ENCODE results near the gene LATS2.

Gene LATS2

DNA sequence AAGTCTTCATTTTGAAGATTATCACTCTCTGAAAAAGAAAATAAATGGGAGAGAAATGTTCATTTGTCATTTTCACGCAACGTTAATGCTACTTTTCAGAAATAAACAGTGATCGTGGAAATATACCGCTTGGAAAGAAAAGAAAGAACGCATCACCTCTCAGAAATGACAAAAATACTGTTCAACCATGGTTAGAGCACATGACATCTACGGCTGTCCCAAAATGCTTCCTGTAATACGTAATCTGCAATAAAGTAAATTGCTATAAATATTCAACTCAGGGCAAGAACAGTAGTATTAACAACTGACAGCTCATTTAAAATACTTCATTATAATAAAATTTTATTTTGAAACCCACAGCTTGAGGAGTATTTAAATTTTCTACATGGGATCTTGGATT is 15.2 kb downstream of the LATS2 start:
- no peak for DNase-seq

DNA sequence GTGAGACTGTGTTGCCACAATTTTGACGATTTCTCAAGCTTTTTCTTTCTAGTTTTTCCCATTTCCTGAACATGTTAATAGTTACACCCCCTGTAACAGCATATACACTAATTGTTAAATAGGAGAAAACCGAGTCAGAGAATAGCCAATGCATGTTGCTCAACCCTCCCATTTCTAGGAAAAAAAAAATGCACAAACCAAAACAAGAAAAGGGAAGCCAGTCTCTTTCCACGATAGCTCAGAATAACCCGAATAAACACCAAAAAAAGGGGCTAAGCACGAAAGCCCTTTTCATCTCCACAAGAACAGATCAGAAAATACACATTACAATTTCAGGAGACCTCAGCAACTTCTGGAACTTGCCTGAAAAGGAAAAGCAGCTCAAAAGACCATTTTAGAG is 16.3 kb downstream of the LATS2 start:
- DNase-seq, result no peak

DNA sequence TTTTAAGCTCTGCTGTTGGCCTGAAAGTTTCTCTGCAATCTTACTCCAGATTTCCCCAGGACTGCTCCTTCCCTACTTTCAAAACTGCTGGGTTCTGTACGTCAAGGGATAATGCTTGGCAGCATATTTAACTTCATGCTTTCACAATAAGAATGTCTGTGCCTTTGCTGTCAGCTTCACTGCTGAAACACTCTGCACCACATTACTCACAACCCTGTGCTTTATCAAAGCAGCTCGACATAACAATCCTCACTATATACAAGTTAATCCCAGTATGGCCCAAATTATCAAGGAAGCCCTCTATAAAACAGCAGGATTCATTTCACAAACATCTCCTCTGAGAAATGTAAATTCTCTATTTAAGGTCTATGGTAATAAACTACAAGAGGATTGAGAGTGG is 17.5 kb downstream of the LATS2 start:
- DNase-seq, result no peak

DNA sequence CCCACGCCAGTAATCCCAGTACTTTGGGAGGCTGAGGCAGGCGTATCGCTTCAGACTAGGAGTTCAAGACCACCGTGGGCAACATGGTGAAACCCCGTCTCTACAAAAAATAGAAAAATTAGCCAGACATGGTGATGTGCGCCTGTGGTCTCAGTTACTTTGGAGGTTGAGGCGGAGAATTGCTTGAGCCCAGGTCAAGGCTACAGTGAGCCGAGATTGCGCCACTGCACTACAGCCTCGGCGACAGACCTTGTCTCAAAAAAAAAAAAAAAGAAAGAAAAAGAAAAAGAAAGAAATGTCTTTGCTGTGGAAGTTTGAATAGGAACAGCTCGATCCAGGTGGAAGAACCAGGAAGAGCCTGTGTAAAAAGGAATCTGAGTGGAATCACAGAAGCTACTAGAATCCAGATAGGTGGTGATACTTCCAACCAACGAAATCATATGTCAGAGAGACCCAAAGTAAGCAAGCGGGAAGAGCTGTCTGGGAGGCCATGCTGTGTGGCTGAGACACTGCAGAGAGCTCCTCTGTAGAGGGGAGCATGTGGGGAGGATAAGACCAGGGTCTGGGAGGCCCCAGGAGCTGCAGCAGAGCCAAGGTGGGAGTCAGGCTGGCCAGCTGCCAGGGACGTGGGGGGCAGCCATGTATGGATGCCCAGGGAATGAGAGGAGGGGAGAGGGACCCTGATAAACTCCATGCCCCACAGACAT is 21.1 kb downstream of the LATS2 start:
- no peak for DNase-seq

DNA sequence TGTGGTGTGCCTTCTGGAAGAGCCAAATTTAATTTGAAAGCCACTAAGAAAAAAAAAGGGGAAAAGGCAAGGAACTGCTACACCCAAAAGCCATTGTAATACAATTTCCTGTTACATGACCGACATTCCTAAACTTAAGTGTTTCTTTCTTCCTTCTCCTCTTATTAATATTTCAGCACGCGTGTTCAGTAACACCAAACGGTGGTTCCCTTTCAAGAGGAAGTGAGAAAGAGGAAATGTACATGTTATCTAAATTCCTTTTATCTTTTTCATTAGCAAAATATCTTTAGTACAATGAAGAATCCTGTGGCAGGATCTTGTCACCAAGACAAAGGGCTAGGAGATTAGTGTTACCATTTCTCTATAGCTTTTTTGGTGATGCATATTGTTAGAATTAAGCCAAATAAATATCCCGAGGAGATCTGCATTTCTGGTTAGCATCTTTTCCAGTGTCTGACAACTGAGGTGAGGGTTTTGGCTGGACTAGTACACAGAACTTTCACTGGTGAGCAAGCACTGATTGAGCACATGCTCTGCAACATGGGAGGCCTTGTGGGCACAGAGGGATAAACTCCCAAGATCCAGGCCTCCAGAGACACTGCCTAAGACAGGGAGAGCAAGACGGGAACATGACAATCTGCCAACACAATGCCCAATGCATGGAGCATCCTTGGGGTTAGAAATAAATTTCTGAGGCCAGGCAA is 22.1 kb downstream of the LATS2 start:
- no peak for DNase-seq

DNA sequence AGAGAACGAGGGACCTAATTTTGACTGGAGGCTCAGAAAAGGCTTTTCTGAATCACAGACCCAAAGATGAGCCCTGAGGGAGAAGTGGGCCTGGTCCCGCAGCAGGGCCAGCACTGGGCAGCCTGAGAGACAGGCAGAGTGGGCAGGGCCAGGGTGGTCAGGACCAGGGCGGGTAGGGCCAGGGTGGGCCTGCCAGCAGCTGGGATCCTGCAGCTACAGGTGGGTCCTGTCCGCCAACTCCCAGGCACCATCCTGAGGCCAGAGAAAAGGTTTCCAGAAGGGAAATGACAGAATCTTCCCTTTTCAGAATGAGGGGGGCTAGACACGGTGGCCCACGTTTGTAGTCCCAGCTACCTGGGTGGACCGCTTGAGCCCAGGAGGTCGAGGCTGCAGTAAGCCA is 23.7 kb downstream of the LATS2 start:
- DNase-seq, result no peak

DNA sequence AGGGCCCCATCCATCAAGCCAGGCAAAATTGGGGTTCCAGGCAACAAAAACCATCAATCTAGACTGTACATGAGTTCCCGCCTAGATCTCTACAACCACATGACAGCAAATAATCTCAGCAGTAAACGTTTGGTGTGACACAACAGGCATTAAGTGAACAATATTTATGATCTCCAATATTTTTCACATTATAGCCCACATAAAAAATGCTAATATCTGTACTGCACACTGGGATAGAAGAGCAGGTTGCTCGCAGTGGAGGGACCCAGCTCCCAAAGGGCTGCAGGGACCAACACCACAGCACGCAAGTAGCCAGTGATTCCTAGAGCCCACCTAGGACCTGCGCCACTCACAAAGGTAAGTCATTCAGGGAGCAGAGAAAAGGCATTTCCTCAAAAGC is 25.9 kb downstream of the LATS2 start:
- DNase-seq, result no peak

DNA sequence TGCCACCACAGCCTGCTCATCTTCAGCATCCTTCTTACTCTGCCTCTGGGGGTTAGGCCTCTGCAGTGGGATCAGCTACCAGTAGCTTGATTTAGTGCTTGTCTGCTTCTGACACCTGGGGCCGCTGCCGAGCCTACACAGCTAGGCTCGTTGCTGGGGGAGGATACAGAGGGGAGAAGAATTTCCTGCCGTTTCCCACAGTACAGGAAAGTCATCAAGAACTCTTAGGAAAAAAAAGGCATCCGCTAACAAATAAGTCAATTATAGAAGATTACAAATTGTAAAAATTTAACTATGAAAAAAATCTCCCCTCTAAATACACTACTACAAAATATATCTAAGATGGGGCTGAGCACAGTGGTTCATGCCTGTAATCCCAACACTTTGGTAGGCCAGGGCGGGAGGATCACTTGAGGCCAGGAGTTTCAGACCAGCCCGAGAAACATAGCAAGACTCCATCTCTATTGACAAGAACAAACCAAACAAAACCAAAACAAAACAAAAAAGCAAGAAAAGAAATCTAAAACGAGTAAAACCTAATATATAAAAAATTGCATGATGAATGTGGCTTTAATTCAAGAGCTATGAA is 26.7 kb downstream of the LATS2 start:
- no peak for DNase-seq

DNA sequence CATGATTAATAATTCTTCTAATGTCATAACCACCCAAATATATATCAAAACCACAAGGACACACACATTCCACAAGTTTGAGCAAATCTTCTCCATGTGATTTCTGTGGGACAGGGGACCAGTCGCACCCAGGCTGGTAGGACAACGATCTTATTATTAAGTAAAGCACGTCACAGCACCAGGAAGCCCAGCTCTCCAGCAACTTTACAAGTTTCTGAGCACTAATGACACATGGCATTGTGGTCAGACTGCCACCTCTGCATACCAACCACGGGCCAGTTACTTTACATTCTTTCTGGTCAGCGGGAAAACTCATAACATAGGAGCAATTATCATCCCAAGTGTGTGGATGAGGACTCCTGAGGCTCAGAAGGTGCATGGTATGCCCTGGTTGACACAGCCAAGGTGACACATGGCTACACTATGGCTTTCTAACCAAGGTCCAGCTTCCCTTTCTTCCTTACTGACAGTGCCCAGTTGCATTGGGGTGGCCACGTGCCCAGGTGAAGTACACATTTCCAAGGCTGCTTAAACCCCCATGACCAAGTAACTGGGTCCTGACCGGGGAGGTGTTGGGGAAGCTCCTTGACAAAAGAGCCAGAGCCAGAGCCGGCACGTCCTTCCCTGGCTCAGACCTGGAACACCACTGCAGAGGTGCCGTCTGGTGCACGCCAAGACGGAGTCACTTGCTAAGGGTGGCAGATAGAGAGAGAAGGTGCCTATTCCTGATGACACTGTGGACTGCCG is 27.4 kb downstream of the LATS2 start:
- DNase-seq, result no peak

DNA sequence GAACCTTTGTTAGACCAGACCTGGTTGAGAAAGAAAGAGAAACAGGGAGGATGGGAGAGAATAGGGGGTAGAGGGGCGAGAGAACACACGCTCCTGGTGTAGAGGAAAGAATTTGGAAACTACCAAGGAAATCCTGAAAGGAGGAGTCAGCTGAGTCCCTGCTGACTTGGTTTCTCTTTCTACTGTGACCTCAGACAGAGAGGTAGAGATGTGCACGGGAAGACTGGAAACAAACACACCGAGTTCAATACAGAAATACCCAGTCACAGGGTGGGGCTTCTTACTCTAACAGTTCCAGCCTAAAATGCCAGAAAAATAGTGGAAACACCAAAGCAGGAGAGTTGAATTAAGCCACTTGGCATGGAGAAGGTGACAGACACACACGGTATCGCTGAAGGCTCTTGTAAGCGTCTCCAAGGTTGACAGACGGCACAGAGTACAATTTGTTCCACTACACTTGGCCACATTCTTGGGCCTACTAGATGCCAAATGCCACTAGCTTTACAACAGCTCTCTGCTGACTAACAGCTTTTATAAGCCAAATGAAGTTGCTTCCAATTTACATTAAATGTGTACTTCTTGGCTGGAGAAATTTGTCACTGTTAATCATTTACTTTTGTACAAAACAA is 28.1 kb downstream of the LATS2 start:
- no peak for DNase-seq

DNA sequence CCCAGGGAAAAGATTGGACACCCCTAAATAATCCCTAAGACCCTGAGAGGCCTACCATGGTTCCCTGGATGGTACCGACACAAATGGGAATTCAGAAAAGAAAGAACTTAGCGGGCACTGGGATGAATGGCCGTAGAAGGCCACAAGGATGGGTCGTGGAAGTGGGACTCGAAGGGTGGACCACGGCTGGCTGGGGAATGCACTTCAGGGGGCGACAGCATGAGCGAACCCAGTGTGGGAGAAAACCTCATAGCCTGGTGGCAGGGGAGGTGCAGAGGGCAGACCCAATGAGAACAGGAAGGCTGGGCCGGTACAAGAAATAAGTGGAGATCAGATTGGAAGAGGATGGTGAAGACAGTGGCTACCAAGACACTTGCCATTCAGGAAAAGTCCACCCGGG is 28.7 kb downstream of the LATS2 start:
- no peak for DNase-seq

DNA sequence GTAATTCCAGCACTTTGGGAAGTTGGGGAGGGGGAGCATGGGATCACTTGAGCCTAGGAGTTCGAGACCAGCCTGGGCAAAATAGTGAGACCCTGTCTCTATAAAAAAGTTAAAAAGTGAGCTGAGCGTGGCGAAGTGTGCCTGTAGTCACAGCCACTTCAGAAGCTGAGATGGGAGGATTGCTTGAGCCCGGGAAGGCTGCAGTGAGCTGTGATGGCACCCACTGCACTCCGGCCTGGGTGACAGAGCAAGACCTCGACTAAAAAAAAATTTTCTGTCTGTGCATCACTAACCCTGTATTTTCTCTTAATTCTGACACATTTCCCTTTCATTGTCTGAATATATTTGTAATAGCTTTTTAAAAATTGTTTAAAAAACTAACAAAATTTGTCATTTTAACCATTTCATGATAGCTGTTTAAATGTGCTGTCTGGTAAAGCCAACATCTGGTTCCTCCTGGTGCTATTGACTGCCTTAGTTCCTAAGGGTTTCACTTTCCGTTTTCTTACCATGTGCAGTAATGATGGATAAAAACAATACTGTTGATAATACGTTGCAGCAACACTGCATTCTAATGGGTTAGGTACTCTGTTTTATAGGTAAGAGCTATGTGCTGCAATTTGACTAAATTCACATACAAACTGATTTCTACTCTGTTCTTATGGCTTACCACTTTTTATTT is 29.7 kb downstream of the LATS2 start:
- no peak for DNase-seq

DNA sequence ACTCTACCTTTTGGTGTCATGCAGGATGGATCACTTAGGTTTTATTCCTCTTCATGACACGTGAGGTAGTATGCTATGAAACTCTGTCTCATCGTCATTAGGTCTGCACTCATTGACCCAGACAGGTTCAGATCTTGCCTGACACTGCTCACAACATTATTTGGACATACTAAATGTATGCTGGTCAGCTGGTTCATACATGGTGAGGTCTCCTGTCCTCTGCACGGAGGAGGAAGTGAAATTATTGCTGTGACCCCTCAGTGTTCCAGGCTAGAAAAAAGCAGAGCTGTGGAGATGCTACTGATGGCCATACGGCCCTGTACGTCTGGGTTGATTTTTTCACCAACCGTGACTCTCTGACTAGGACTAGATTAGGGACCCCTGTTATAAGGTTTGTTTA is 35.8 kb downstream of the LATS2 start:
- DNase-seq, result no peak

DNA sequence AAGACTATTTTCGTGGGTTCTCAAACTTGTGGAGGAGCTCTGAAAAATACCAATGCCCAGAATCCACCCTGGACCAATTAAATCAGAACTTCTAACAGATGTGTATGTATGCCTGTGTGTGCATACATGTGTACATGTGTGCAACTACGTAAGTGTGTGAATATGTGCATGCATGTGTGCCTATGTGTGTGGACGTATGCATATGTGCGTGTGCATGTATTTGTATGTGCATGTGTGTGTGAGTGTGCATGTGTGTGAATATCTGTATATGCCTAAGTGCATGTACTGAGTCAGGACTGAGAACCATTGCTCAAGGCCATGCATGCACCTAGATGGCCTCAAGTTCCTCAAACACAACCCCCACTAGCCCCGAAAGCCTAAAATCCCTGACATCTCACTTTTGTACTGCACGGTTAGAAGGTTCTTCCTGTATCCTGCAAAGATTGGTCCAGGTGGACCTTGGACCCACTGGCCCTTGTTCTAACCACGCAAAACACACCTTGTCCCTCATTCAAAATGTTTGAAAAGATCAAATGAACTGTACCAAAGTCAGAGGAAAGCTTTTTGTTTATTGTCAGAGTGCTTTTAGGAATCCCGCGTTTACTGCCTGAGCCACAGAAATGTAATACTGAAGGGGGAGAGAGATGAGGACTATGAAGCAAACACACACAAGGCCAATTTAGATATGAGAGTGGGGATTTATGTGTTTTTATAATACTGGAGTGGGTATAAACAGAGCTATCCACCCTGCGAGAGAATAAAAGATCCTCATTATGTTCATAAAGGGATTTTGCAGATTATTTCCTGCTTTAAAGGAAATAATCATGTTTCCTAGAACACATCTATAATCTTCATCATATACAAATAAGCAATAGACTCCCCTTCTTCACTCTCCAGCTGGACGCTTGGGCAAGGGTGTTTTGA is 39.1 kb downstream of the LATS2 start:
- DNase-seq, result no peak

DNA sequence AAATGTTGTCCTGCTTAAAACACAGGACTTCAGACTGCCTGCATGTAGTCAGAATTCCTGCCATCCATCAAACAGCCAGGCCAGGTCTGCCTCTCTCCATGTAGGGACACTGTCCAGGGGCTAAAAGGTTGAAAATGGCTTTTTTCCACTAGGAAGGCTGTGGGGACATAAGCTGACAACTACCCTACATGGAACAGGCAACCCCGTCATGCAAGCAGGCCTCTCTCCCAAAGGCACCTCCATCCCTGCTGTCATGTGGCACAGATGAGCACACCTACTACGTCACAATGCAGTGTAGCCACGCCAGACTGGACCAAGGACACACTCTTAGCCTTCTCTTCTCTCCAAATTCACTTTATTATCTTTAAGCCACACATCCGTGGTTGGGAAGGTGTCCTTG is 40.8 kb downstream of the LATS2 start:
- DNase-seq, result no peak

DNA sequence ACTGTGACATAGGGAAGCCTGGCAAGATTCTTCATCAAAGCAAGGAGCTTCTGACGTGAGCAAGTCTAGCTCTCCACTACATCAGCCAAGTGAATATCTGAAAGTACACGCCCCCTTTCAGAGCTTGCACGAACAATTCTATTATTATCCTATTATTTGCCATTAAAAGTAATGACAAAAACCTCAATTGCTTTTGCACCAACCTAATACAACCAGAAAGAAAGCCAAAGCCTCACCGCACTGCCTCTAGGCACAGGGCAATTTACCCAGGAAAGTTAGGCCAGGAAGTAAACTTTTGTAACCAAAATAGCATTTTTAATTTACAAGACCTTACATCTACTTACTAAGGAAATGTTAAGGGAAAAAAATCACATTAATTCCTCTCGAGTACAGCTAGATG is 41.2 kb downstream of the LATS2 start:
- no peak for DNase-seq

DNA sequence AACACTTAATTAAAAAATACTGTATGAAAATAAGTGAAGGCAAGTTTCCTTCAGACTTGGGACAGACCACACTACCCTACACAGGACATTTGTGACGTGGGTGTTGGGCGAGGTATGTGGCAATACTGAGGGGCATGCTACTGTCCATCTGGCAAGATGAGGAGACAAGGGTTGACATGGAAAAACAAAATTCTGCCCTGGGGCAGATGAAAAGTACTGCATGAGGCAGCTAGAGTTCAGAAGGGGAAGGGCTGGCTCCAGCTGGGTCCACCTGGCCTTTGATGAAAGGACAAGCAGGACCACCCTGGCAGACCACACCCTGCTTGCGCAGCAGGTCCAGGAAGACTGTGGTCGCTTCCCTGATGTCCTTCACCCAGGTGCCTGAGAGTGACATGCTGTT is 43.2 kb downstream of the LATS2 start:
- DNase-seq, result no peak

DNA sequence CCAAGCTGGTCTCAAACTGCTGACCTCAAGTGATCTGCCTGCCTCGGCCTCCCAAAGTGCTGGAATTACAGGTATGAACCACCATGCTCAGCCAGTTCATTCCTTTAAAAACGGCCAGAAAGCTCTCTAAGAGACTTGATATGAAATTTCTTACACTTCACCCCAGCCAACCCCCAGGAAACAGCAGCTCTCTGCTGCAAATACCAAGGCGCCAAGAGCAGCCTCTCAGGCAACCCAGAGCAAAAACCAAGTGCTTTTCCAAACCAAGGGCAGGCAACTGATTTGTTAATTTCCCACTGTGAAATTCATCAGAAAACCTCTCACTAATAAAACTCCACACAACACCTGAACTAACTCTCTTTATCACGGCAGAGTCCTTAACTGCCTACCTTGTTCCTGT is 44.9 kb downstream of the LATS2 start:
- no peak for DNase-seq

DNA sequence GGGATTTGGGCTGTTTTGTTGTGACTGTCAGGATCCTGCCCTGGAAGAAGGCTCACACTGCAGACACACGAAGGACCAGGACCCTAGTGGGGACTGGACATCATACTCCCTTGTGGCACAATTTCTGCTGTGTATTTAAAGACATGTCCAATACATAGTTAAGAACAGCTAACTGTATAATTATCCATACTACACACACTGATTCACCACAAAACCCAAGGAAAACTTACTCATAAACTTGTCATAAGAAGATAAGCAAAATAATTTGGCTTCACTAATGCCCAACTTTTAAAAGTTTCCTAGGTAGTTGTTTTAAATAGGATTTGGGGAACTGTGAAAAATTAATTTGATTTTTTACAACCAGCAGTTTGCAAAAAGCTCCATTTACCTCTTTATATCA is 46.1 kb downstream of the LATS2 start:
- DNase-seq, result no peak

DNA sequence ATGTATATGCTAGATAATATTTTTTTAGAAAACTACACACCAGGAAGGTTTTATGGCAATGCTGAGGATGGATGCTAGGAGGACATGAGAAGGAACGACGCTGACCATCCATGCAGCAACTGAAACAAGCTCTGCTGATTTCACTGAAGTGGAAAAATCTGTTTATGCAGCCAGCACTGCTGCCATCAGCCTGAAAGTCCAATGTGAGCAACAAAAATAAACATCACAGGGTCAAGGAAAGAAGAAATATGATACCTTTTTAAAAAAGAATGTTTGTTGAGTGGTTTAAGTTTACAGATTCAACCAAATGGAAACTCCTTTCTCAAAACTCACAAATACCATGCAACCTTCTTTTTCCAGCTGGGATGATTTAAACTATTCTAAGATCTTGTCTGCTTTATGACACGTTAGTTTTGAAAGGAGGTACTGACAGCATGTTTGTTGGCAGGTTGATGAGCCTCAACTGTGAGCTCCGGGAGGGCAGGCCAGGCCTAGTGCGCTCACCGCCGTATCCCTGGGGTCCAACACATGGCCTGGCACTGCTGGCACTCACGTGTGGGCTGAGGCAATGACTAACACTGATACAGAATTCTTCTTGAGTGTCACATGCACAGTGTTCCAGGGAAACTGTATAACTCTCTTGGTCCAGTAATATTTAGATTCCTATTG is 46.8 kb downstream of the LATS2 start:
- DNase-seq, result no peak

DNA sequence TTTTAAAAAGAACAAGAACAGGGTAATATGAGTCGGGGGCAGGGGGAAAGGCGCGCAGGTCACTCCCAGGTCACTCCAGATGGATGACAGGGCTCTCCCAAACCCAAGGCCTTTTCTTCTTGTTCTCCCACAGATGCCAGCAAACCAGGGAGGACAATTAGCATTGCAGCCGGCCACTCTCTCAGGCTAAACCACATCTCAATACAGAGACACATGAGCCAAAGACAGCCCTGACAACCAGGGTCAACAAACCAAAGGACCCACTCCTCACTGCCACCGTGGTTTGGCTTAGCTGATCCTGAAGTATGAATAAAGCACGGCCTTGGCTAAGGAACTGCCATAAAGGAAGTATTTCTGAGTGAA is 47.3 kb downstream of the LATS2 start:
- DNase-seq, result no peak
